Nephron (organoid): Measurements from ENCODE around the gene OR7G3.
A peak's percentile ranks its signal among the peaks of the same experiment; 100 is the strongest.

Experiments used
- H3K27ac Mint-ChIP-seq, 3 experiments: 2 replicates each; pipeline ENCODE4 v1.8.0; 2020; ENCODE audit warnings: mixed read lengths in 3 of 3, mild to moderate bottlenecking in 2 of 3, moderate library complexity in 1 of 3
- H3K27me3 Mint-ChIP-seq: 2 replicates; pipeline ENCODE4 v1.8.0; 2021; ENCODE audit warnings: low read depth, mild to moderate bottlenecking, moderate library complexity, mixed read lengths
- H3K36me3 Mint-ChIP-seq: 2 replicates; pipeline ENCODE4 v1.8.0; 2020; ENCODE audit warnings: low read depth, mixed read lengths
- H3K4me1 Mint-ChIP-seq: 2 replicates; pipeline ENCODE4 v1.8.0; 2020; ENCODE audit warnings: mixed read lengths
- H3K4me3 Mint-ChIP-seq, 3 experiments: 2 replicates each; pipeline ENCODE4 v1.8.0; 2020; ENCODE audit warnings: mild to moderate bottlenecking in 3 of 3, mixed read lengths in 3 of 3, moderate library complexity in 2 of 3
- H3K9me3 Mint-ChIP-seq: 2 replicates; pipeline ENCODE4 v1.8.0; 2020; ENCODE audit warnings: mixed read lengths
- CTCF ChIP-seq, 3 experiments: fragments of 200-600 bp; sonication (generic); IDR thresholded peaks; one replicate each; pipeline ENCODE4 v1.5.0; 2021; ENCODE audit warnings: antibody characterized with exemption in 3 of 3; ENCODE audit not compliant: unreplicated experiment in 3 of 3

Gene OR7G3

DNA sequence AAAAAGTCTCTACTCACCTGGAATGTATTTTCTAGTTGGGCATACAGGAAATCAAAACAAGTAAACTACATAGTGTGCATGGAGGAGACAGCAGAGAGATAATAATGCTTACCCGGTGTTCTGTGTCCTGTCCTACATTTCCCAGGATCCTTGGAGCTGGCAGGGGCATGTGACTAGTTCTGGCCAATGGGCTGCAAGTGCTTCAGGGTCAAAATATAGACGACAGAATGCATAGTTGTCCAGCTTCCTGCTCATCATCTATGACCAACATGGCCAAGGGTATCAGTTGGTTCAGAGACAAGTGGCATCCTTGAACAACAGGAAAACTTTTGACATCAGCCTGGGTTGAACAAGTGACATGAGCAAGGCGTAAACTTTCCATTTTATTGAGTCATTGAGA is 21.9 kb upstream of the OR7G3 start:
- H3K9me3 Mint-ChIP-seq: peaks cover 85% of the 10 kb centered on the region
- no peak overlapping the region for H3K27ac Mint-ChIP-seq
- H3K27me3 Mint-ChIP-seq: no peaks in the 10 kb centered on the region
- H3K4me1 Mint-ChIP-seq: no peaks in the 10 kb centered on the region
- no peak for TF ChIP-seq CTCF (IDR thresholded peaks at IDR 0.05; ENCODE audit: unreplicated experiment in 3 of 3)
- H3K36me3 Mint-ChIP-seq: peaks cover 99% of the 10 kb centered on the region
- H3K4me3 Mint-ChIP-seq: no peak overlapping the region

DNA sequence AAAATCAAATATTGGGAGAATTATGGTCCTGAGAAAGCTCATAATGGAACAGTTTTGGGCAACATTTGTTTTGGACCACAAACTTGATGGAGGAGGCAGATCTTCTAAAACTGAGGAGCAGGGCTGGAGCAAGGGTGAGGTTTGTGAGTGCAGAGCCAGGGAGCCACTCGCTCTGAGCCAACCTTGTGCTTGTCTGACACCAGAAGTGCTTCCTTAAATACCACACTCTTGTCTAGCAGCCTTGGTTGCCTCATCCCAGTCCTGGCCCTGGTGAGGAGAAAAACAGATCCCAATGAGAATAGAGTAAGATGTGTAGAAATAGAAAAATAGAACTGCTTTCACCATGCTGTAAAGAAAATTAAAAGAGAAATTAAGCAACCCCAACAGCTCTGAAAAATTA is 20.1 kb upstream of the OR7G3 start:
- no peak for TF ChIP-seq CTCF (IDR thresholded peaks at IDR 0.05; ENCODE audit: unreplicated experiment in 3 of 3)
- H3K27ac Mint-ChIP-seq: no peak overlapping the region
- peaks cover 76% of the 10 kb centered on the region for H3K9me3 Mint-ChIP-seq
- peaks cover 97% of the 10 kb centered on the region for H3K36me3 Mint-ChIP-seq
- peaks cover 4% of the 10 kb centered on the region for H3K4me1 Mint-ChIP-seq
- H3K27me3 Mint-ChIP-seq: no peaks in the 10 kb centered on the region
- no peak overlapping the region for H3K4me3 Mint-ChIP-seq

DNA sequence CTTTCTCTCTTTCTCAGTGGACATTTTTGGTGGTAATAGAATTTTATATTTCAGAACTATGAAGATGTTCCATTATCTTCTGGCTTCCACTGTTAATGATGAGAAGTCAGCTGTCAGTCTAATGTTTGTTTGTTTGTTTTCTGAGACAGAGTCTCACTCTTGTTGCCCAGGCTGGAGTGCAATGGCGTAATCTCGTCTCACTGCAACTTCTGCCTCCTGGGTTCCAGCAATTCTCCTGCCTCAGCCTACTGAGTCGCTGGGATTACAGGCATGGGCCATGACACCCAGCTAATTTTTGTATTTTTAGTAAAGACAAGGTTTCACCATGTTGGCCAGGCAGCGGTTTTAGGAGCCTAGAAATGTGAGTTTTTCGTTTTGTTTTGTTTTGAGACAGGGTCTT is 18.2 kb upstream of the OR7G3 start:
- Mint-ChIP-seq H3K27ac (no peak overlapping the region), H3K9me3 (peaks cover 57% of the 10 kb centered on the region), H3K27me3 (no peaks in the 10 kb centered on the region), H3K4me1 (peaks cover 12% of the 10 kb centered on the region), H3K4me3 (peak overlapping the region; percentile 46 to 56 (median 51)), H3K36me3 (peaks cover 95% of the 10 kb centered on the region)
- TF ChIP-seq CTCF (IDR thresholded peaks at IDR 0.05; ENCODE audit: unreplicated experiment in 3 of 3): no peak

- H3K36me3 Mint-ChIP-seq: peaks cover 50% of the 10 kb centered on the region
- H3K27me3 Mint-ChIP-seq: no peaks in the 10 kb centered on the region
- peak within 1 kb of the TSS; percentile 98 to 100 (median 99) for H3K4me3 Mint-ChIP-seq
- no peak for TF ChIP-seq CTCF (IDR thresholded peaks at IDR 0.05; ENCODE audit: unreplicated experiment in 3 of 3)
- peak within 1 kb of the TSS; percentile 82 to 97 (median 95) for H3K27ac Mint-ChIP-seq
- H3K9me3 Mint-ChIP-seq: peaks cover 19% of the 10 kb centered on the region
- peaks cover 13% of the 10 kb centered on the region for H3K4me1 Mint-ChIP-seq
These were observed 13.6 kb upstream of the OR7G3 start, which contains the start of gene ZNF317 for GRCh38 chr19:9140159-9140874. Gene ZNF317, plus strand, starts transcription at chr19:9140397. Its CDS starts 15,620 bp downstream, at chr19:9156017.

GRCh38 chr19:9139609-9140158 is 12.9 kb upstream of the OR7G3 start:
- H3K4me1 Mint-ChIP-seq: peaks cover 13% of the 10 kb centered on the region
- peak overlapping the region; percentile 82 to 97 (median 95) for H3K27ac Mint-ChIP-seq
- peak overlapping the region; percentile 98 to 100 (median 99) for H3K4me3 Mint-ChIP-seq
- no peaks in the 10 kb centered on the region for H3K27me3 Mint-ChIP-seq
- H3K36me3 Mint-ChIP-seq: peaks cover 44% of the 10 kb centered on the region
- no peak for TF ChIP-seq CTCF (IDR thresholded peaks at IDR 0.05; ENCODE audit: unreplicated experiment in 3 of 3)
- peaks cover 15% of the 10 kb centered on the region for H3K9me3 Mint-ChIP-seq

- no peak overlapping the region for H3K4me3 Mint-ChIP-seq
- no peaks in the 10 kb centered on the region for H3K4me1 Mint-ChIP-seq
- no peak for TF ChIP-seq CTCF (IDR thresholded peaks at IDR 0.05; ENCODE audit: unreplicated experiment in 3 of 3)
- H3K36me3 Mint-ChIP-seq: no peaks in the 10 kb centered on the region
- H3K27ac Mint-ChIP-seq: no peak overlapping the region
- H3K9me3 Mint-ChIP-seq: no peaks in the 10 kb centered on the region
- H3K27me3 Mint-ChIP-seq: peaks cover 8% of the 10 kb centered on the region
These were observed 5.7 kb upstream of the OR7G3 start for GRCh38 chr19:9132422-9132821.
